ENCODE measurements around the gene ERGIC2. TPM values are rescaled to one million over a fixed set of nuclear protein-coding genes. Genes with fewer than 3 reads are reported as not detected.

The ERGIC2 gene
- total and polyA plus RNA-seq, 9 of the 15 experiments (the other 6 are each of a cell fraction or from before 2014, with no cell fraction given): 24.1 to 180 (median 75.7) TPM

DNA sequence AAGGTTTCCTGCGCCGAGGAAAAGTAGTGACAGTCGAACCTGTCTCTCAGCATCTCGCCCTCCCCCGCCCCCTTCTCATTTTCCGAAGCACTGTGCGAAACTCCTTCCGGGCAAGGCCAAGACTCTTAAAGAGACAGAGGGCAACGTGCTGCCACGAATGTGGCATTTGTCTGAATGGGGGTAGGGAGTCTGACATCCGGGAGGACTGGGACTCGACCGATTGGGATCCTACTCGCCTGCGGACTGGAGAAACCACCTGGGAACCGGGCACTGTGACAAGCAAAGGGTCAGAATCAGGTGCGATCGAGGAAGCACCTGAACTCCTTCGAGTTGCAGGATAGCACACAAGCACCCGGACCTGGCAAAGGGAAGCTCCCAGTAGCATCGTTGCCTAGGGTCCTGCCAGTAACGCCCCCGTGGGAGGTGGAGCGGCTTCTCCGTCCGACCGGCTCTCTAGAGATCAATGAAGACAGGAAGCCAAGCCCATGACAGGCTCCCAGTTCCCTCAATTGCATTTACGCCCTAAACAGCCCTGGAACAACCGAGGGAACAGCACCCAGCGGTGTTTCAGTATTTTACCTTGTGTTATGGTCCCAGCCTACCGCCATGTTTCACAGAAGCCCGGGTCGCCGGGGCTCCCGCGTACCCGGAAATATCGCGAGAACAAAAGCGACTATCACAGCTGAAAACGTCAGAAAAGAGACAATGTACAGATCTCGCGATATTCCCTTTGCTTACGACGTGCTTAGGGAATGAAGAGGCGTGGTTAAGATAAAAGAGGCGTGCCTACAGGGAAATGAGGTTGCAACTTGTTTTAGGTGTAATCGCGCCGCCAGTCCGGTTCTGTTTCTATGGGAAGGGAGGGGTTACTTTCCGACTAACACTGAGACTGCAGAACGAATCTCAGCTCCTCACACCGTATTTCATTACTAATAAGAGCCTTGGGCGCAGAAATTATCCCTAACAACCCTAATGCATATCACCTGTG is at the start of gene ERGIC2 (continued):
- TF ChIP-seq, protein P1, sequence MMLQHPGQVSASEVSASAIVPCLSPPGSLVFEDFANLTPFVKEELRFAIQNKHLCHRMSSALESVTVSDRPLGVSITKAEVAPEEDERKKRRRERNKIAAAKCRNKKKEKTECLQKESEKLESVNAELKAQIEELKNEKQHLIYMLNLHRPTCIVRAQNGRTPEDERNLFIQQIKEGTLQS (IDR thresholded peaks at IDR 0.05): peak; percentile 21; the same call in 1 of the 2 replicates
- TF ChIP-seq, protein P1 (CRISPR knock-in tag; conservative IDR thresholded peaks at IDR 0.05): no peak; the same call in 1 of the 2 replicates
- peak; percentile 54 for TF ChIP-seq PKNOX1 (IDR thresholded peaks at IDR 0.05)
- TF ChIP-seq L3MBTL2 (IDR thresholded peaks at IDR 0.05): 0 out of 2 replicates have a peak, but pooled peaks have one; percentile 32
- TF ChIP-seq STAT6 (CRISPR knock-in tag; IDR thresholded peaks at IDR 0.05): no peak; the same call in 1 of the 2 replicates
- no peak for TF ChIP-seq ARNT (IDR thresholded peaks at IDR 0.05)
- TF ChIP-seq PTRF (tag; IDR thresholded peaks at IDR 0.05): no peak
- TF ChIP-seq YY1 (IDR thresholded peaks at IDR 0.05; ENCODE audit: borderline replicate concordance in 1 of 3, control insufficient read depth in 1 of 3, extremely low read depth in 1 of 3, insufficient read depth in 3 of 3, insufficient read length in 1 of 3, insufficient replicate concordance in 2 of 3, low read depth in 1 of 3, low read length in 2 of 3): peak; percentile 56 to 96 (median 88)
- TF ChIP-seq FOXA1 (IDR thresholded peaks at IDR 0.05; ENCODE audit: borderline replicate concordance): no peak
- no peak for TF ChIP-seq GABPB2 (CRISPR knock-in tag; conservative IDR thresholded peaks at IDR 0.05)
- TF ChIP-seq HMG20A (CRISPR knock-in tag; conservative IDR thresholded peaks at IDR 0.05): no peak
- TF ChIP-seq ETS1 (conservative IDR thresholded peaks at IDR 0.05; ENCODE audit: control insufficient read depth, low read depth, low read length): 0 out of 2 replicates have a peak, but pooled peaks have one; percentile 36
- no peak for TF ChIP-seq ZNF282 (CRISPR knock-in tag; IDR thresholded peaks at IDR 0.05)
- no peak for TF ChIP-seq SAFB2 (IDR thresholded peaks at IDR 0.05; ENCODE audit: borderline replicate concordance, low read depth, low read length, severe bottlenecking)
- no peak for TF ChIP-seq ZZZ3 (IDR thresholded peaks at IDR 0.05)
- TF ChIP-seq, protein P2, sequence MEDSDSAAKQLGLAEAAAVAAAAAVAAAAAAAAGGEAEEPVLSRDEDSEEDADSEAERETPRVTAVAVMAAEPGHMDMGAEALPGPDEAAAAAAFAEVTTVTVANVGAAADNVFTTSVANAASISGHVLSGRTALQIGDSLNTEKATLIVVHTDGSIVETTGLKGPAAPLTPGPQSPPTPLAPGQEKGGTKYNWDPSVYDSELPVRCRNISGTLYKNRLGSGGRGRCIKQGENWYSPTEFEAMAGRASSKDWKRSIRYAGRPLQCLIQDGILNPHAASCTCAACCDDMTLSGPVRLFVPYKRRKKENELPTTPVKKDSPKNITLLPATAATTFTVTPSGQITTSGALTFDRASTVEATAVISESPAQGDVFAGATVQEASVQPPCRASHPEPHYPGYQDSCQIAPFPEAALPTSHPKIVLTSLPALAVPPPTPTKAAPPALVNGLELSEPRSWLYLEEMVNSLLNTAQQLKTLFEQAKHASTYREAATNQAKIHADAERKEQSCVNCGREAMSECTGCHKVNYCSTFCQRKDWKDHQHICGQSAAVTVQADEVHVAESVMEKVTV (CRISPR knock-in tag; IDR thresholded peaks at IDR 0.05): no peak
